Measurements from ENCODE around the gene TUBB4B.

TUBB4B gene

DNA sequence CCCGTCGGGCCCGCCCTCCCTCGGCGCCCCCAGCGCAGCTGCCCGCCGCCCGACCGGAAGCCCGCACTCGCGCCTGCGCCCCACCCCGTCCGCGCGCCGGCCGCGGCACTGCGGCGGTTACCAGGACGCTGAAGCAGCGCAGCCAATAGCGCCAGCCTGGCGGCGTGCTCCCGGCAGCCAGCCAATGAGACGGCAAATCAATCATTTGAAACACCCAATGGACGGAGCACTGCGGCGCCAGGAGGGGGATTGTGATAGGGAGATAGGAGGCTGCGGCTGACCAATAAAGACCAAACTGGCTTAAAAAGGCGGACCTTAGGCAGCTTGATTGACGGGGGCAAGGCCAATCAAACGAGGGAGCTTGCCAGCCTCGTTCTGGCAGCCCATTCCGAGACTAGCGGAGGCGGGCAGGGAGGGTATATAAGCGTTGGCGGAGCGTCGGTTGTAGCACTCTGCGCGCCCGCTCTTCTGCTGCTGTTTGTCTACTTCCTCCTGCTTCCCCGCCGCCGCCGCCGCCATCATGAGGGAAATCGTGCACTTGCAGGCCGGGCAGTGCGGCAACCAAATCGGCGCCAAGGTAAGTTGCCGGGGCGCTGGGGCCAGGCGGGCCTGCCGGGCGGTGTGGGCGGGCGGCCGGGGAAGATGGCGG lies at the start of gene TUBB4B:
TUBB4B (plus strand) TSS at position 447 of the 649 bp plus-strand sequence; CDS start at position 521, 74 bp downstream.
- peak; percentile 97 for DNase-seq

DNA sequence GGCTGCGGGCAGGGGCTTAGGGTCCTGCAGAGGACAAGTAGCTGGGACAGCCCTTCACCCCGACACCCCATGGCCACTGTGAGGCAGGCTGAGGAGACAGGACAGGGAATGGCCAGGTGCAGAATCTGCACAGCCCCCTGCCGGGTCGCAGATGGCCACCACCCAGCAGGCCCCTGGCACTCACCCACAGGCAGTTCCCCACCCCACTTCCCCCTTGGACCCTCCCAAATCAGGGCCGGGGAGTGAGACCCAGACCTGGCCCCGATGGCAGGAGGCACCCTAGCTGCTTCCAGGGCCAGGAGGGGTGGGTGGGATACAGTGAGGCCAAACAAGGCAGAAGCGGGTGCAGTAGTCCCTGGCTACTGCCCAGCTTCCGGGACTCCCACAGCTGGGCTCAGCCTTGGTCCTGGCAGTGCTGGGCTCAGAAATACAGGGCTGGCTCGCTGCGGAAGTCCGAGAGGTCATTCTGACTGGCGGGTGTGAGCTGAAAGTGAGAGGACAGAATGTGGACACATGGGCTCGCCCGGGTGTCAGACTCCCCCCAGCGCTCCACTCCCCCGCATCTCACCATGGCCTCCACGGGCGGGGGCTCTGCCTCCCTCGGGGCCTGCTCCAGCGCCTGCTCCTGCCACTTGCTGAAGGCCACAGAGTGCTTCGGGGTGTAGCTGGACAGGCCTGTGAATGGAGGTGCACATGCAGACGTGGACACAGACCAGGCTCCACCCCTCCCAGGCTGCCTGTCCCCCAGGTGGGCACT lies 49.2 kb upstream of the TUBB4B start:
- DNase-seq: no peak

DNA sequence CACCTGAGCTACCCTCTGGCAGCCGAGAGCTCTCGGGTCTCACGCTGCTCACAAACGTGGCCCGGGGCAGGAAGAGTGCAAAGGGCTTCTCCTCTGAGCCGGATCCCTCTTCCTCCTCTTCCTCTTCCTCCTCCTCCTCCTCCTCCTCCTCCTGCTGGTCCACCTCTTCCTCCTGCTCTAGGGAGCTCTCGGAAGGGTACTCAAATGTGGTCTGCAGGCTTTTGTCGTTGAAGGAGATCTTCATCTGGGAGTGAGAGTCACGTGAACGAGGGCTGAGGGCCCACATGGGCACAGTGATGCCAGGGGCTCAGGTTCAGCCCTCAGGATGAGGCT lies 48.7 kb upstream of the TUBB4B start:
- no peak for DNase-seq

DNA sequence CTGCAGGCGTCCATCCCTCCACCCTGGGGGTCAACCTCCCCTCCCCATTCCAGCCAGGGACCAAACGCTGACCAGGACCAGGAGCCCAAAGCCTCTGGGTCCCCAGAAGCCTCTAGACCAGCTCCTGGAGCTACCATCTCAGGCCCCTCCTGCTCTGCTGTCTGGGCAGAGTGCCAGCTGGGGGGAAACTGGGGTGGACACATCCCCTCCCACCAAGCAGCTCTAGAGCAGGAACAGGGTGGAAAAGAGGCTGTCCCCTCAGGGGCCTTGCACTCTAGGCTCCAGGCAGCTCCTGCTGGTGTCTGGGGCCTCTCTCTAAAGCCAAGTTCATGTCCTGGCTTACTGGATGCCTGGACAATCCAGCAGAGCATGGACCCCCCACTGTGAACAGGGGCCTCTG lies 48.2 kb upstream of the TUBB4B start:
- no peak for DNase-seq

DNA sequence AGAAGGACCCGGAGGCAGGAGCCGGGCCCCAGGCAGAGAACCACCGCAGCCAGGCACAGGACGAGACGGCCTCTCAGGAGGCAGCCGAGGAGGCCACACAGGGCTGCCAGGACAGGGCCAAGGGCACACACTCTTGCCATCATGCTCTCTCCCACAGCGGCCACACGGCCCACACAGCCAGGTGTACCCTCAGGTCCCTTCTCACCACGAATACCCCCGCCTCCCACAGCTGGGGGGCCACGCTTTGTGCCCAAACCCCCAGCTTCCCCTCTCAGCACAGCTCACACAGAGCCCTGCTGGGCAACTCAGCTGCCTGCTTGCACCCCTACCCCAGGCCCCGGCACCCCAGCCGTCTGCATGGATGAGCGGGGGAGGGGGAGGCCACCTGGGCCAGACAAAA lies 47.3 kb upstream of the TUBB4B start:
- DNase-seq: no peak

DNA sequence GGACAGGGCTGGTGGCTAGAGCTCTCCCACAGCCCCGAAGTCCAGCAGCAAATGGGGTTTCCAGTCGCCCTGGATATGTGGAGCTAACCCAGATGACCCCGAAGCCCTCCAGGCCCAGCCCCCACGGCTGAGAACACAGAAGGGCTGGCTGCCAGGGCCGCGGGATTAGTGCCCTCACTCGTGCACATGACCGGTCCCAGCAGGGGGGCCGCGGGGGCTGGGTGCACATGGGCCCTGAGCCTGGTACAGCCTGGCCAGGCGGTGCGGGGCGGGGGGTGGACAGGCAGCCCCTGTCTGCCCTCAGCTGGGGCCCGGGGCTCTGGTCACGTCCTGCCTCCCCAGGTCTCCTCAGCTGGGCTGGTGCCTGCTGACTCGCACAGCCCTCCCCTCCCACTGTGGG lies 46.7 kb upstream of the TUBB4B start:
- no peak for DNase-seq

DNA sequence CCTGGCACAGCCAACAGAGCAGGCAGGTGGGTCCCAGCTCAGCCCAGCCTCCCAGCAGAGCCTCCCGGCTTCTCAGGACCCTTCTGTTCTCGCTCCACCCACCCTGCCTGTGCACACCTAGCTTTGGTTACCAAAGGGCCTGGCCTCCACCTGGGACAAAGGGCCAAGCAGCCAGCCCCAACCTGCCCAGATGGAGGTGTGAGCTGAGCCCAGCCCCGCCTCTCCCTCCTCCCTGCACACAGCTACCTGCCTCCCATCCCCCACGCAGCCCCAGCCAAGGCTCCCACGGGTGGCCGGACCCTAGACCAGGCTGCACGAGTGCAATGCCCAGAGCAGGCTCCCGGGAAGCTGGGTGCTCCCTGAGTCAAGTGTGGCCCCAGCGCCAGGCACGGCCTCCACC lies 46.2 kb upstream of the TUBB4B start:
- no peak for DNase-seq

DNA sequence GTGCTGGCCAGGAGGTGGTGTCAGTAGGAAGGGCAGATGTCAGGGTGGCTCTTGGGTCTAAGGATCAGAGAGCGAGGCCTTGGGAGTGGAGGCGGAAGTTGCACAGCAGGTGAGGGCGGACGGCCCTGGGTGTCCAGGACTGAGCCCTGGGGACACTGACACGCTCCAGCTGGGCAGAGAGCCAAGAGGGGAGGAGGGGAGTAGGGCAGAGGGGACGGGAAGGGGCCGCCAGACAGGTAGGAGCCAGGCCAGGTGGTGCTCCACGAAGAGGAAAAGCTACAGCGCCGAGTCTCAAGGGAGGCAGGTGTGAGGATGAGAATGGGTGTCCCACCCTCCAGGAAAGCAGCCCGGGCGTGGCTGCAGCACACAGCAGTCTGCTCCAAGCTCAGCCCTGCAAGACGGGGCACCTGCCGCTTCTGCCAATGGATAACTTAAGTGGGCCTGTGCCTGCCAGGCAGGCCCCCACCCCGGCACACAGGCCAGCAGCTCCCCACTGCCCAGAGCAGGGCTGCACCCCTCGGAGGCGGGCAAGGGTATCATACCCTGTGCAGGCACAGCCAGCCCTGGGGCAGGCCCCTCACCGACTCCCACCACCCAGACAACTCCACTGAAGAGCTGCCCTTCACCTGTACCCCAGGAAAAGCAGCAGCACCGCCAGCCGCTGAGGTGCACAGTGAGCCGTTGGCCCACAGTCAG lies 45.4 kb upstream of the TUBB4B start:
- no peak for DNase-seq

DNA sequence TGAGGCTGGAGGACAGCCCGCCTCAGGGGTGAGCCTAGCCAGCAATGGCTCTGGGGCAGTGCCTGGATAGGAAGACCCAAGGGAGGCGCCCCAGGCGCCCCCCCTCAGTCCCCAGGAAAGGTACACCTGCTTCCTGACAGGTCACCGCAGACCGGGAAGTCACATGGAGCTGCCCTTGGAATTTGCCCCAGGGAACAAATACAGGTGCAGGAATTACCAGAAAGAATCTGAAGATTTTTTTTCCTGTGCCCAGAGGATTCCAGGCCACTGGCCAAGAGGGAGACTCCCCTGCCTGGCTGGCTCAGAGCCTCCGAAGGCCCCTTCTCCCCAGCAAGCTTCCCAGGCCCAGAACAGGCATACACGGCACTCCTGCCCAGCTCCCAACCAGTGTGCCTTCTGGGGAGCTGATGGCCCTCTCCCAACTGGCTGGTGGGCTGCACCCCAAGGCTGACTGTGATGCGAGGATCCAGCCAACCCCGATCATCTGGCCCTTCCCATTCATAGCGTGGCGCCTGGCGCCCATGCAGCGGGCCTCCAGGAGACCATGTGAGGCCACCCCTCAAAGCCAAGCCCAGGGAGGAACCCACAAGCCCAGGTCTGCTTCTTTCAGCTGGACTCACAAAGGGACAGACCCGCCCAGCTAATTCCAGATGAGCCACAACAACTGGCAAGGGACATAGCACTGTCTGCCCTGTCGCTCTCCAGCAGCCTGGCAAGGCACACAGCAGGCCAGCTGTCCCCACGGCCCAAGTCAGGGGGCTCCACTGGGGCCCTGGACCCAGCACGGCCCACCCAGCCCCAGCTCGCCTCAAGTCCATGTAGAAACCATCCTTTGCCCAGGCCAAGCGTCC lies 42.8 kb upstream of the TUBB4B start:
- no peak for DNase-seq

DNA sequence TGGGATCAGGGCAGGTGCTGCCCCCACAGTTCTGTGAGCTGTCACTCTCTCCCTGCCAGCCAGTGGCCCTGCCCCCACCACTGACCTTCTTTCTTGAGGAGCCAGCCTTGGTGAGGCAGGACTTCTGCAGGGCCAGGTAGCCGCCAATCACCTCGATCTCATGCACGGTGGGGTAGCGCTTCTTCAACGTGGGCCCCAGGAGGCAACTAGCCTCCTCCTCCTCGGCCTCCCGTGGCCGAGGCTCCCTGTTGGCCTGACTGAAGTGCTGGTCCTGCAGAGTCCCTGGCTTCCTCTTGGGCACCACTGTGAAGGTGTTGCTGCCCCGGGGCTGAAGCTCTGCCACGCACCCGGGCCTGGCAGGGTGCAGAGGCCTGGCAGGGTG lies 42.2 kb upstream of the TUBB4B start:
- no peak for DNase-seq

DNA sequence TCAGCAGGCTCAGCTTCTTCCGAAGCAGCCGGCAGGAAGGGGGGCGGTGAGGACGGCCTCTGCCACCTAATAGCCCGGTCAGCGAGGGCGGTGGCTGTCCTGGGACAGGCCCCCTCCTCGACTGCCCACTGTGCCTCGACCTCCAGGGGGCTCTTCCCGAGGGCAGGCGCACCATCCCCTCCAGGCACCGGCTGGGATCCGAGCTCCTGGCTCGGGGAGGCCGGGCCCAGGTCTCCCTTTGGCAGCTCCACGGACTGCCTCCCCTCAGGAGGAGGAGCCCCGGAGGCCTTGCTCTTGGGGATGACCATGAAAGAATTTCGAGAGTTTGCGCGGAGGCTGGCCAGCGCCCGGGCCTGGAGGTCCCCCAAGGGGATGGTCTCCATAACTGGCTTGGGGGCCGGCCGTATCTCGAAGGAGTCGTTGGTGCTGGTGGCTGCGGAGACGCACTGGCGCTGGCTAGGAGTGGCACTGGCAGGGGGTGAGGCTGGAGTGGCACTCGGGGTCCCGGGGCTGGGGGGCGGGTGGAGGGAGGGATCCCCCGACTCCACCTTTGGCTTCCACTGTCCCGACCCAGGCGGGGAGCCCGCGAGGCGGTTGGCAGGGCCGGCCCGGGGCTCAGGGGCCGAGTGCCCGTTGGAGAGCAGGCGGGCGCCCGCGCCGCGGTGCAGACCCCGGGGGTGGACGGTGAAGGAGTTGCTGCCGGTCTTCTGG lies 41.5 kb upstream of the TUBB4B start:
- DNase-seq: no peak

DNA sequence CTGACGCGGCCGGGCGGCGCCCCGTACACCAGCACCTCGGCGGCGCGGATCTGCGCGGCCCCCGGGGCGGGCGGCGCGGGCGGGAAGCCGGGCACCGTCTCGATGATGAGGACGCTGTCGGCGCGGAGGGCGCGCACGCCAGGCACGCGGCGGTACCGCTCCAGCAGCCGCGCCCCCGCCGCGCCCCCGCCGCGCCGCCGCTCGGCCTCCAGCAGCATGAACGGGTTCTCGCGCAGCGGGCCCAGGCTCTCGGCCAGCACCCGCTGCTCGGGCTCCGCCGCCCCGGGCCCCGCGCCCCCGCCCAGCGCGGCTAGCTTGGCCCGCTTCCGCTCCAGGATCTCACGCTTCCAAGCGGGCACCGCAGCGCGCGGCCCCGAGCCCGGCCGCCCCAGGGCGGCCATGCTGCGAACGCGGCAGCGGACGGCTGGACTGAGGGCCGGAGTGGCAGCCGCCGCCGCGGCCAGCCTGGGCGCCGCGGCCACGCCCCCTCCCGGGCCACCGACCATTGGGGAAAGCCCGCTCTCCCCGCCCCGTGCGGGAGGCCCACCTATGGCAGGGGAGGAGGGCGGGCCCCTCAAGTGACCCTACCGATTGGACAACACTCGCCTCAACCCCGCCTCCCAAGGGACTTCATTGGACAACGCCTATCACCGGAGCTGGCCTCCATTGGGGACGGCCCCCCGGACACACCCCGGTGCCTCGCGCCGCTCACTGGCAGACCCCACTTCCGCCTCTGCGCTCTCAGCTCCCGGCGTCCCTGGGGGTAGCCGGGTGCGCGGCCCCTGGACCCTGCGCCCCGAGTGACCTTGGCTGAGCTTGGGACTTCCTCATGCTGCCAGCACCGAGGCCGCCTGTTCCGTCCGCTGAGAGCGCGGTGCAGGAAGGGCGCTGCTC lies 40.5 kb upstream of the TUBB4B start, which contains the start of gene TPRN:
TPRN (minus strand) TSS at position 431 of the 894 bp plus-strand sequence; CDS start at position 401, 30 bp downstream.
- peak; percentile 94 for DNase-seq

DNA sequence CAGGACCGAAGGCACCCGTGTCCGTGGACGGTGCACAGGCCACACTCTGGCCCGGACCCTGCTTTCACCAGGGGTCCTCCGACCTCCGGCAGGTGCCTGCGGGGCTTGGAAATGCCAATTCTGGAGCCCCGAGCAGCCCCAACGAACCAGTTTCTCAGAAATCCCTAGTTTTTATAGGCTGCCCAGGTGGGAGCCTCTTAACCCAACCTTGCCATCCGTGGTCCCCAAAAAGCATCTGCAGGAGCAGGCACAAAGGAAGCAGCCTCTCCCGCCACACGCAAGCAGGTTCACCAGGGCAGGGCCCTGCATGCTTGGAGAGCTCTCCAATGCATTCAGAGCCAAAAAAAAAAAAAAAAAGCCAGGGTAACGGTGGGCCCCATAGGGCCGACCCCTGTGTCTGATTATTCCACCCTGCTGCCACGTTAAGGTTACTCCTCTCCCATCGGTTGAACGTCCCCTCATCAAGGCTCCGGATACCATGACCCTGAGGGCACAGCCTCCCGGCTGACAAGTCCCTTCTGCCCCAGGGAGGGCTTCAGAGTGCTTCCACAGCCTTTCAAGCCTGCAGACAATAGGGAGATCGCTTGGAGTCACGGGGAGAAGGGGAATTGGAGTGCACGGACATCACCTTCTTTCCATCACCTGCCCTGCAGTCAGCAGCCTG lies 39.8 kb upstream of the TUBB4B start:
- no peak for DNase-seq

DNA sequence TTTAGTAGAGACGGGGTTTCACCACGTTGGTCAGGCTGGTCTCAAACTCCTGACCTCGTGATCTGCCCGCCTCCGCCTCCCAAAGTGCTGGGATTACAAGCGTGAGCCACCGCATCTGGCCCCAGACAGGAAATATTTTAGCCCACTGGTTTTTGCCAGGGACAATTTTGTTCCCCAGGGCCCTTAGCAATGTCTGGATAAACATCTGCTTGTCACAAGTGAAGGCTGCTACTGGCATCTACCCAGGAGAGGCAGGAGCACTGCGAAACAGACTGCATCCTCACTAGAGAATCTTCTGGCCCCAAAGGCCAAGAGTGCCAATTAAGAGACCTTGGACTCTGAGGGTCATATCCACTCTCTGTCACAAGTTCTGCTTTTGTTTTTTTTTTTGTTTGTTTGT lies 38.1 kb upstream of the TUBB4B start:
- no peak for DNase-seq

DNA sequence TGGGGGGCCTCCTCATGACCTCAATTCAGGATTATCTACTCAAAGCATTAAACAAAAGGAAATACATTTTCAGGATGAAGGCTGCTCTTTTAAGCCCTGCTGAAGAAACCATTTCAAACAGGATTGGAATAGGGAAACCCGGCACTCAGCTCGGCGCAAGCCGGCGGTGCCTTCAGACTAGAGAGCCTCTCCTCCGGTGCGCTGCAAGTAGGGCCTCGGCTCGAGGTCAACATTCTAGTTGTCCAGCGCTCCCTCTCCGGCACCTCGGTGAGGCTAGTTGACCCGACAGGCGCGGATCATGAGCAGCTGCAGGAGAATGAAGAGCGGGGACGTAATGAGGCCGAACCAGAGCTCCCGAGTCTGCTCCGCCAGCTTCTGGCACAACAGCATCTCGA lies 36.4 kb upstream of the TUBB4B start:
- no peak for DNase-seq

DNA sequence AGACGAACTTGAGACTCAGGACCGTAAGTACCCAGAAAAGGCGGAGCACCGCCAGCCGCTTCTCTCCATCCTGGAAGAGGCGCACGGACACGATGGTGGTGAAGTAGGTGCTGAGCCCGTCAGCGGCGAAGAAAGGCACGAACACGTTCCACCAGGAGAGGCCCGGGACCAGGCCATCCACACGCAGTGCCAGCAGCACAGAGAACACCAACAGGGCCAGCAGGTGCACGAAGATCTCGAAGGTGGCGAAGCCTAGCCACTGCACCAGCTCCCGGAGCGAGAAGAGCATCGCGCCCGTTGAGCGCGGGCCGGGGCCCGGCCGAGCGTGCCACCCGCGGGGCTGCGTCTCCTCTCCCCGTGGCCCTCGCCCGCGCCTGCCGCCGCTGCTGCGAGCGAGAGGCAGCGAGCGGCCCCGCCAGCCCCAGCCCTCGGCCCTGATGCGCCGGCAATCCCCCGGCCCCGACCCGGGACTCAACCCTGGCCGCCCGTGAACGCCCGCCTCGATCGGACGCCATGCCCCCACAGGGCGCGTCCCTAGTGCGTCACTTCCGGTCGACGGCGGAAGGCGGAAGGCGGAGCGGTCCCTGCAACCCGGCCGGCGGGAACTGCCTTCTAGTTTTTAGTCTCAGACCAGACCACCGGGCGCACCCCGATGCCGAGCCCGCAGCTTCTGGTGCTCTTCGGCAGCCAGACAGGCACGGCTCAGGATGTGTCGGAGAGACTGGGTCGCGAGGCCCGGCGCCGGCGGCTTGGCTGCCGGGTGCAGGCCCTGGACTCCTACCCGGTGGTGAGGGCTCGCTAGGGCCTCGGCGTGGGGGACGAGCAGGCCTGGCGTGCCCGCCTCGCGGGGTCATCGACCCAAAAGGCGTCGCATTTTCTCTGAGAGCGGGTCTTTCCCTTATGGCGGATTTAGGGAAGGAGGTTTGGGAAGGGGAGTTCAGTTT lies 35.7 kb upstream of the TUBB4B start, which contains the start of the genes NDOR1 and TMEM203:
NDOR1 (plus strand) TSS at position 575 of the 944 bp plus-strand sequence; CDS start at position 653, 78 bp downstream.
TMEM203 (minus strand) TSS at position 523 of the 944 bp plus-strand sequence; CDS start at position 289, 234 bp downstream.
- peak; percentile 40 for DNase-seq

DNA sequence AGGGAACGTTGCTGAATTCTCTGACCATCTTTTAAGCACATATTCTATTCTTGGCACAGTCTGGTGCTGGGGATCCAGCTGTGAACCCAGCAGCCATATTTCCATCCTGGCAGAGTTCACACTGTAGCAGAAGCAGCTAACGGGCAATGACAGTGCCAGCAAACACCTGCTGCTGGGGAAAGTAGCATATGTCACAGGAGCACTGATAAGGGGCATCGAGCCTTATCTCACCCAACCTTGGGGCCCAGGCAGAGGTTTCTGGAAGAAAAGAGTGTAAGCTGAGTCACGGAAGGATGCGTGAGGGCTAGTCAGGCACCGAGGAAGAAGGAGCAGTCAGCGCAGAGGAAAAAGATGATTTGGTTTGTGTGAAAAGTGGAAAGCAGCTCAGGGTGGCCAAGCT lies 34.5 kb upstream of the TUBB4B start:
- no peak for DNase-seq

DNA sequence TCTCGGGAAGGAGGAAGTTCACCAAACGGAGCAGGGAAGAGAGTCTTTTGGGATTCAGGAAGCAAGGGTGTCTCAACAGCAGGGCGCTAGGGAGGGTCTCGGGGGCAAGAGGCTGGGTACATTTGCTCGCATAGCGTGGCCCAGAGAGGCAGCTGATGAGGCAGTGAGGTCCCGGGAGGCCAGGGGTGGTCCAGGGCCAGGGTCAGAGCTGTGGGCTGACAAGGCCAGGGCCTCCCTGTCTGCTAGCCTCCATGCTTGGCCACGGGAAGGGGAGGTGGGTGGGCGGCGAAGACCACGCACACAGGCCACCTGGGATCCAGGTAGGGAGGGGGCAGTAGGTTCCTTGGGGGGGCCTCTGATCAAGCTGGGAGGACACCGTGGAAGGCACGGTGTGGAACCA lies 29.6 kb upstream of the TUBB4B start:
- no peak for DNase-seq

DNA sequence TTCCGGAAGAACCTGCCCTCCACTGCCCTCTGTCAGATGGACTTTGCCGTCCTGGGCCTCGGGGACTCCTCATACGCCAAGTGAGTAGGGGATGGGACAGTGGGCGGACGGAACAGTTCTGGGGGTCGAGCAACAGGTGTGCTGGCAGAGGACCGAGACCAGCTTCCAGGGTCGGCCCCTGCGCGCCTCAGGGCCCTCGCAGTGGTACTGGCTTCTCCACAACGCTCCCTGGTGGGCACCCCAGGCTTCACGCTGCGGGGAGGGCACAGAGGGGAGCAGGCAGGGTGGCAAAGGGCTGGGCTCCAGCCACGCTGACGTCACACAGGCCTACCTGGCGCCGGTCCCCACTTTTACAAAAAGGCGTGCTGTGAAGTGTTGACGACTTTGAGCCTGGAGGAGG lies 28.6 kb upstream of the TUBB4B start:
- DNase-seq: no peak

Measured in GOT3 (cell line).